OCI-LY1 (cell line): ENCODE results near the gene CDH4.

Source experiments
- H2AFZ ChIP-seq: fragments of 200-600 bp; sonication (generic), shearing (Covaris generic); 2 replicates; pipeline ENCODE4 v1.6.0; 2014; ENCODE audit warnings: antibody characterized with exemption, mild to moderate bottlenecking, low read length
- H3F3A ChIP-seq: fragments of 200-600 bp; sonication (generic), shearing (Covaris generic); 2 replicates; pipeline ENCODE4 v1.6.0; 2014; ENCODE audit warnings: mild to moderate bottlenecking, antibody characterized with exemption, low read length, moderate library complexity; ENCODE audit not compliant: insufficient read depth
- H3K27ac ChIP-seq: fragments of 200-600 bp; sonication (generic); 2 replicates; pipeline ENCODE4 v1.5.1; 2014; ENCODE audit warnings: low read length, mixed run types, mild to moderate bottlenecking, low read depth; ENCODE audit not compliant: poor library complexity, severe bottlenecking
- H3K27me3 ChIP-seq: fragments of 200-600 bp; sonication (generic); 2 replicates; pipeline ENCODE4 v1.6.0; 2014; ENCODE audit warnings: antibody characterized with exemption, mild to moderate bottlenecking, low read length, moderate library complexity; ENCODE audit not compliant: insufficient read depth
- H3K36me3 ChIP-seq: fragments of 200-600 bp; sonication (generic); 2 replicates; pipeline ENCODE4 v1.6.1; 2014; ENCODE audit warnings: mild to moderate bottlenecking, antibody characterized with exemption, low read length, moderate library complexity, mixed read lengths; ENCODE audit not compliant: insufficient read depth
- H3K4me1 ChIP-seq: fragments of 200-600 bp; sonication (generic); 2 replicates; pipeline ENCODE4 v1.5.1; 2014; ENCODE audit warnings: mild to moderate bottlenecking, low read length, moderate library complexity; ENCODE audit not compliant: insufficient read depth, severe bottlenecking
- H3K4me2 ChIP-seq: fragments of 200-600 bp; sonication (generic), shearing (Covaris generic); 2 replicates; pipeline ENCODE4 v1.6.1; 2014; ENCODE audit warnings: low read length
- H3K4me3 ChIP-seq: fragments of 200-600 bp; sonication (generic); 2 replicates; pipeline ENCODE4 v1.5.1; 2014; ENCODE audit warnings: low read length, low read depth, mild to moderate bottlenecking, mixed read lengths; ENCODE audit not compliant: poor library complexity, severe bottlenecking
- H3K79me2 ChIP-seq: fragments of 200-600 bp; shearing (Covaris generic); 2 replicates; pipeline ENCODE4 v1.6.1; 2016; ENCODE audit warnings: mixed run types, low read length, mixed read lengths; ENCODE audit not compliant: insufficient read depth
- H3K9ac ChIP-seq: fragments of 200-600 bp; sonication (generic), shearing (Covaris generic); 2 replicates; pipeline ENCODE4 v1.6.1; 2014; ENCODE audit warnings: mild to moderate bottlenecking, low read length, mixed read lengths
- H3K9me2 ChIP-seq: fragments of 200-600 bp; sonication (generic), shearing (Covaris generic); 2 replicates; pipeline ENCODE4 v1.6.1; 2014; ENCODE audit warnings: low read depth, mild to moderate bottlenecking, low read length, mixed read lengths
- H3K9me3 ChIP-seq: fragments of 200-600 bp; shearing (Covaris generic); 2 replicates; pipeline ENCODE4 v1.6.1; 2014; ENCODE audit warnings: low read length, mixed read lengths
- H4K20me1 ChIP-seq: fragments of 200-600 bp; sonication (generic), shearing (Covaris generic); 2 replicates; pipeline ENCODE4 v1.6.0; 2016; ENCODE audit warnings: mild to moderate bottlenecking, low read length; ENCODE audit not compliant: insufficient read depth
- EZH2 ChIP-seq: fragments of 200-600 bp; sonication (generic), shearing (Covaris generic); IDR thresholded peaks from 2 replicates; pipeline ENCODE4 v1.8.0; 2017; ENCODE audit warnings: borderline replicate concordance, mixed run types, mild to moderate bottlenecking, antibody characterized with exemption, low read length, moderate library complexity, mixed read lengths
- TF ChIP-seq, protein P1 (sequence below): fragments of 200-600 bp; sonication (generic), shearing (Covaris generic); IDR thresholded peaks from 2 replicates; pipeline ENCODE4 v1.5.1; 2017; ENCODE audit warnings: mild to moderate bottlenecking, antibody characterized with exemption, low read length, moderate library complexity, mixed read lengths

CDH4 gene

DNA sequence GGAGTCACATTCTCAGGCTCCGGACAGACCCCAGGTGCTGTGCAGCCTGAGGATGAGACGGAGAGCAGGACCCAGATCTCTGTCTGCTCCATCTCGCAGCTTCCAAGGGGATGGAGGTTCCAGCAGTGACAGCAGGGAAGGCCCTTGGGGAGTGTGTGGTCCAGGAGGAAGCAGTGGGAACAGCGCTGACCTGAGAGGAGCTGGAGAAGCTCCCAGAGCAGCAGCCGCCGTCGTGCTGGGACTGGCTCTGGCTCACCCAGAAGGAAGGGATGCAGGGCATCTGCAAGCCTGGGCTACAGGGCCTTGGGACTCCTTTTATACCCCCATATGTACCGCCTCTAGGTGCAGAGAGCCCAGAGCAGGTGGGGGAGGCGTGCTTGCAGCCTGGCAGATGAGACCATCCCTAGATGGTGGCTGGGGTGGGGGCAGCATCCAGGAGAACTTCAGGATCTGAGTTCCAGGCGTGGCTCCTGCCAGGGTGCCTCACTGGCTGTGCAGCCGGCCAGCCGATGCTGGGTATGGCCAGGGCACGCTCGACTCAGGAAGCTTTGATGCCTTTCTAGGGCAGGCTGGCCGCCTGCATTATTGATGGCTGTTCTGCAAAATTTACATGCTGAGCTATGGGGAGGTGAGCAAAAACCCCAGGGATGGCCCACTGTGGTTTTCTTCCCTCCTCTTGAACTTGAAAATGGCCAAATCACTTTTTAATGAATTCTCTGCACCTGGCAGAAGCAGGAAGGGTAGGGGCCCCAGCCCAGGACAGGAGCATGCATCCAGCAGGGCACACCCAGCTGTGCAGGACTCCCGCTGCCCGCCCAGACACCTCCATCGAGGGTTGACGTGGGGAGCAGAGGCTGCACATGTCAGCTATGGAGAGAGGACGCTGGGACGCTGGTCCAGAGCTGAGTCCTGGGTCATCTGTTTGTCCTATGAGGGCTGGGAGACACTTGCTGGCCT is 634.0 kb downstream of the CDH4 start:
- Histone ChIP-seq H4K20me1 (no peaks in the 10 kb centered on the region), H3K9me2 (no peaks in the 10 kb centered on the region), H3K9ac (no peak overlapping the region), H3K79me2 (no peaks in the 10 kb centered on the region), H3K27me3 (no peaks in the 10 kb centered on the region), H3F3A (no peaks in the 10 kb centered on the region), H2AFZ (no peak overlapping the region), H3K4me1 (no peaks in the 10 kb centered on the region), H3K4me2 (no peak overlapping the region), H3K27ac (no peak overlapping the region), H3K36me3 (no peaks in the 10 kb centered on the region), H3K4me3 (no peak overlapping the region), H3K9me3 (no peaks in the 10 kb centered on the region)
- TF ChIP-seq EZH2 = no peak
- TF ChIP-seq, protein P1, sequence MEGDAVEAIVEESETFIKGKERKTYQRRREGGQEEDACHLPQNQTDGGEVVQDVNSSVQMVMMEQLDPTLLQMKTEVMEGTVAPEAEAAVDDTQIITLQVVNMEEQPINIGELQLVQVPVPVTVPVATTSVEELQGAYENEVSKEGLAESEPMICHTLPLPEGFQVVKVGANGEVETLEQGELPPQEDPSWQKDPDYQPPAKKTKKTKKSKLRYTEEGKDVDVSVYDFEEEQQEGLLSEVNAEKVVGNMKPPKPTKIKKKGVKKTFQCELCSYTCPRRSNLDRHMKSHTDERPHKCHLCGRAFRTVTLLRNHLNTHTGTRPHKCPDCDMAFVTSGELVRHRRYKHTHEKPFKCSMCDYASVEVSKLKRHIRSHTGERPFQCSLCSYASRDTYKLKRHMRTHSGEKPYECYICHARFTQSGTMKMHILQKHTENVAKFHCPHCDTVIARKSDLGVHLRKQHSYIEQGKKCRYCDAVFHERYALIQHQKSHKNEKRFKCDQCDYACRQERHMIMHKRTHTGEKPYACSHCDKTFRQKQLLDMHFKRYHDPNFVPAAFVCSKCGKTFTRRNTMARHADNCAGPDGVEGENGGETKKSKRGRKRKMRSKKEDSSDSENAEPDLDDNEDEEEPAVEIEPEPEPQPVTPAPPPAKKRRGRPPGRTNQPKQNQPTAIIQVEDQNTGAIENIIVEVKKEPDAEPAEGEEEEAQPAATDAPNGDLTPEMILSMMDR = no peak

GRCh38 chr20:61886721-61887595 is 634.9 kb downstream of the CDH4 start:
- no peak for TF ChIP-seq EZH2
- TF ChIP-seq, protein P1 = peak; percentile 93
- H3K9ac ChIP-seq = no peak overlapping the region

GRCh38 chr20:61887596-61888093 is 635.6 kb downstream of the CDH4 start:
- Histone ChIP-seq H3K9me3 (no peaks in the 10 kb centered on the region), H3K79me2 (no peaks in the 10 kb centered on the region), H3K4me2 (no peak overlapping the region), H3F3A (no peaks in the 10 kb centered on the region), H4K20me1 (no peaks in the 10 kb centered on the region), H3K4me3 (no peak overlapping the region), H3K27me3 (no peaks in the 10 kb centered on the region), H2AFZ (no peak overlapping the region), H3K9me2 (no peaks in the 10 kb centered on the region), H3K4me1 (no peaks in the 10 kb centered on the region), H3K9ac (no peak overlapping the region), H3K36me3 (no peaks in the 10 kb centered on the region), H3K27ac (no peak overlapping the region)
- TF ChIP-seq, protein P1 = no peak
- TF ChIP-seq EZH2 = no peak

More at GRCh38 chr20:61886721-61887595, 634.9 kb downstream of the CDH4 start:
- no peaks in the 10 kb centered on the region for H3K4me1 ChIP-seq
- no peak overlapping the region for H3K4me2 ChIP-seq
- H3K36me3 ChIP-seq = no peaks in the 10 kb centered on the region
- H3K4me3 ChIP-seq = no peak overlapping the region
- H3F3A ChIP-seq = no peaks in the 10 kb centered on the region
- no peak overlapping the region for H3K27ac ChIP-seq
- no peaks in the 10 kb centered on the region for H3K9me3 ChIP-seq
- no peak overlapping the region for H2AFZ ChIP-seq
- H4K20me1 ChIP-seq = no peaks in the 10 kb centered on the region
- no peaks in the 10 kb centered on the region for H3K9me2 ChIP-seq
- H3K79me2 ChIP-seq = no peaks in the 10 kb centered on the region
- H3K27me3 ChIP-seq = no peaks in the 10 kb centered on the region
